D341Med (cell line): ENCODE data around the gene IRF7.

ENCODE experiments used
- DNase-seq: peaks from one replicate; pipeline ENCODE4 v3.0.0; 2012; ENCODE audit warnings: low spot score

Gene IRF7

GRCh38 chr11:640021-640706 is 24.4 kb upstream of the IRF7 start:
- DNase-seq: peak; percentile 35

- peak; percentile 43 for DNase-seq
Measured at GRCh38 chr11:639332-639955, 23.7 kb upstream of the IRF7 start.

- peak; percentile 54 for DNase-seq
Measured at GRCh38 chr11:638631-639331, 23.0 kb upstream of the IRF7 start.

- peak; percentile 68 for DNase-seq
Measured at GRCh38 chr11:637593-638521, 22.1 kb upstream of the IRF7 start.

GRCh38 chr11:637333-637592 is 21.5 kb upstream of the IRF7 start:
- DNase-seq: no peak

GRCh38 chr11:636511-637332 is 21.0 kb upstream of the IRF7 start, which contains the start of gene DRD4:
Gene DRD4 (plus strand): TSS chr11:637269. CDS start chr11:637305, 36 bp downstream.
- peak; percentile 39 for DNase-seq

GRCh38 chr11:635945-636510 is 20.3 kb upstream of the IRF7 start:
- DNase-seq: no peak

- DNase-seq: no peak
Measured at GRCh38 chr11:630871-631270, 15.1 kb upstream of the IRF7 start.

- no peak for DNase-seq
Measured at GRCh38 chr11:629237-629583, 13.5 kb upstream of the IRF7 start.

- DNase-seq: no peak
Measured at GRCh38 chr11:628056-628455, 12.3 kb upstream of the IRF7 start.

- no peak for DNase-seq
Measured at GRCh38 chr11:627308-627576, 11.5 kb upstream of the IRF7 start.

- no peak for DNase-seq
Measured at GRCh38 chr11:626475-627307, 10.9 kb upstream of the IRF7 start, which contains the start of gene SCT. Gene SCT (minus strand): TSS chr11:627181. CDS start chr11:627143, 38 bp downstream.

GRCh38 chr11:625636-626268 is 10.0 kb upstream of the IRF7 start:
- DNase-seq: no peak

GRCh38 chr11:624705-625635 is 9.2 kb upstream of the IRF7 start, which contains the start of gene CDHR5:
Gene CDHR5 (minus strand): TSS chr11:624955. CDS start chr11:624902, 53 bp downstream.
- no peak for DNase-seq

- no peak for DNase-seq
Measured at GRCh38 chr11:623999-624704, 8.4 kb upstream of the IRF7 start.

- DNase-seq: no peak
Measured at GRCh38 chr11:623349-623869, 7.7 kb upstream of the IRF7 start.

GRCh38 chr11:621838-622237 is 6.1 kb upstream of the IRF7 start:
- DNase-seq: no peak
